ENCODE results near the gene JMJD8.

DNA sequence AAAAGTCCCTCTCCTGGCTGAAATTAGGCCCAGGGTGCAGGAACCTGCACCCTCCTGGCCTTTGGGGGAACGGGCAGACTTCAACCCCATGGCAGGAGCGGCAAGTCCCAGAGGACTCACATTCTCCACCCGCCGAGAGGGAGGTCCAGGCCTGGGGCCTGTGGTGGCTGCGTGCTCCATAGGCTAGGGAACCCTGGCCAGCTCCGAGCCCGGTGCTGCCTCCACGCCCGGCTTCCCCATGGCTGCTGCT lies 42.0 kb upstream of the JMJD8 start:
- TF ChIP-seq, protein P1, sequence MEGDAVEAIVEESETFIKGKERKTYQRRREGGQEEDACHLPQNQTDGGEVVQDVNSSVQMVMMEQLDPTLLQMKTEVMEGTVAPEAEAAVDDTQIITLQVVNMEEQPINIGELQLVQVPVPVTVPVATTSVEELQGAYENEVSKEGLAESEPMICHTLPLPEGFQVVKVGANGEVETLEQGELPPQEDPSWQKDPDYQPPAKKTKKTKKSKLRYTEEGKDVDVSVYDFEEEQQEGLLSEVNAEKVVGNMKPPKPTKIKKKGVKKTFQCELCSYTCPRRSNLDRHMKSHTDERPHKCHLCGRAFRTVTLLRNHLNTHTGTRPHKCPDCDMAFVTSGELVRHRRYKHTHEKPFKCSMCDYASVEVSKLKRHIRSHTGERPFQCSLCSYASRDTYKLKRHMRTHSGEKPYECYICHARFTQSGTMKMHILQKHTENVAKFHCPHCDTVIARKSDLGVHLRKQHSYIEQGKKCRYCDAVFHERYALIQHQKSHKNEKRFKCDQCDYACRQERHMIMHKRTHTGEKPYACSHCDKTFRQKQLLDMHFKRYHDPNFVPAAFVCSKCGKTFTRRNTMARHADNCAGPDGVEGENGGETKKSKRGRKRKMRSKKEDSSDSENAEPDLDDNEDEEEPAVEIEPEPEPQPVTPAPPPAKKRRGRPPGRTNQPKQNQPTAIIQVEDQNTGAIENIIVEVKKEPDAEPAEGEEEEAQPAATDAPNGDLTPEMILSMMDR (IDR thresholded peaks at IDR 0.05) = no peak
- TF ChIP-seq POLR2A (IDR thresholded peaks at IDR 0.05) (no peak), EP300 (IDR thresholded peaks at IDR 0.05; ENCODE audit: low read depth) (no peak)

Data from transverse colon (tissue), 3 donors.